ENCODE measurements around the gene GTF2A1L. TPM values are rescaled to one million over a fixed set of nuclear protein-coding genes. Genes with fewer than 3 reads are reported as not detected.

Gene GTF2A1L
- total and polyA plus RNA-seq, 3 donors from 2014 or later = 24.4 to 99.0 (median 36.1) TPM

GRCh38 chr2:48715956-48716355 lies 98.3 kb downstream of the GTF2A1L start:
- Histone ChIP-seq H3K4me1 (no peaks in the 10 kb centered on the region), H3K36me3 (ENCODE audit: low read depth, missing control alignments) (no peaks in the 10 kb centered on the region), H3K27me3 (no peaks in the 10 kb centered on the region), H3K9me3 (no peaks in the 10 kb centered on the region), H3K4me3 (no peak overlapping the region), H3K27ac (no peak overlapping the region)
- 78 to 86% methylated on average over 1 of the region's 1 CpG for WGBS, 2 donors
- no peak for DNase-seq
- TF ChIP-seq CTCF (IDR thresholded peaks at IDR 0.05) (no peak), POLR2A (IDR thresholded peaks at IDR 0.05) (no peak)
- intact Hi-C loops (cut with DNase I; ENCODE audit: low total_unique reads) = no loop called here

- Histone ChIP-seq H3K4me3 (no peak overlapping the region), H3K27ac (no peak overlapping the region), H3K36me3 (ENCODE audit: low read depth, missing control alignments) (no peaks in the 10 kb centered on the region), H3K9me3 (no peaks in the 10 kb centered on the region), H3K27me3 (no peaks in the 10 kb centered on the region), H3K4me1 (no peaks in the 10 kb centered on the region)
- TF ChIP-seq CTCF (IDR thresholded peaks at IDR 0.05) = no peak
- intact Hi-C loops (cut with DNase I; ENCODE audit: low total_unique reads) = no loop called here
- WGBS, 2 donors = 65 to 74% methylated on average over 3 of the region's 3 CpGs
- DNase-seq = no peak
Observed at GRCh38 chr2:48717846-48718245, 100.2 kb downstream of the GTF2A1L start.

GRCh38 chr2:48719480-48720177 lies 102.0 kb downstream of the GTF2A1L start:
- Histone ChIP-seq H3K9me3 (no peaks in the 10 kb centered on the region), H3K4me3 (no peak overlapping the region), H3K27me3 (no peaks in the 10 kb centered on the region), H3K4me1 (no peaks in the 10 kb centered on the region), H3K27ac (no peak overlapping the region), H3K36me3 (ENCODE audit: low read depth, missing control alignments) (no peaks in the 10 kb centered on the region)
- intact Hi-C loops (cut with DNase I; ENCODE audit: low total_unique reads) = no loop called here
- DNase-seq = no peak
- 73 to 78% methylated on average over 3 of the region's 3 CpGs for WGBS, 2 donors
- no peak for TF ChIP-seq CTCF (IDR thresholded peaks at IDR 0.05)
- no peak for TF ChIP-seq POLR2A (IDR thresholded peaks at IDR 0.05)

- no peak for DNase-seq
- intact Hi-C loops (cut with DNase I; ENCODE audit: low total_unique reads) = no loop called here
- 92 to 94% methylated on average over 2 of the region's 2 CpGs for WGBS, 2 donors
- no peak for TF ChIP-seq CTCF (IDR thresholded peaks at IDR 0.05)
- no peak for TF ChIP-seq POLR2A (IDR thresholded peaks at IDR 0.05)
- Histone ChIP-seq H3K4me1 (no peaks in the 10 kb centered on the region), H3K27ac (no peak overlapping the region), H3K9me3 (no peaks in the 10 kb centered on the region), H3K4me3 (no peak overlapping the region), H3K27me3 (no peaks in the 10 kb centered on the region), H3K36me3 (ENCODE audit: low read depth, missing control alignments) (no peaks in the 10 kb centered on the region)
Observed at GRCh38 chr2:48721158-48721557, 103.5 kb downstream of the GTF2A1L start.

GRCh38 chr2:48722391-48722790 lies 104.7 kb downstream of the GTF2A1L start:
- 95 to 100% methylated on average over 1 of the region's 1 CpG for WGBS, 2 donors
- no peaks in the 10 kb centered on the region for H3K9me3 ChIP-seq
- no peak overlapping the region for H3K4me3 ChIP-seq
- no peaks in the 10 kb centered on the region for H3K36me3 ChIP-seq (ENCODE audit: low read depth, missing control alignments)
- no peaks in the 10 kb centered on the region for H3K27me3 ChIP-seq
- TF ChIP-seq POLR2A (IDR thresholded peaks at IDR 0.05) (no peak), CTCF (IDR thresholded peaks at IDR 0.05) (no peak)
- intact Hi-C loops (cut with DNase I; ENCODE audit: low total_unique reads) = no loop called here
- no peak overlapping the region for H3K27ac ChIP-seq
- H3K4me1 ChIP-seq = no peaks in the 10 kb centered on the region
- DNase-seq = no peak
